HEK293T (cell line): Measurements from ENCODE around the gene SYNJ2.

Source experiments
- ARNT ChIP-seq: fragments of 450-650 bp; IDR thresholded peaks from 2 replicates; pipeline ENCODE4 v1.6.1; 2017; ENCODE audit warnings: mild to moderate bottlenecking
- CTBP1 ChIP-seq: fragments of 450-650 bp; IDR thresholded peaks from 2 replicates; pipeline ENCODE4 v1.6.1; 2016; ENCODE audit warnings: borderline replicate concordance
- FOXK2 ChIP-seq: fragments of 450-650 bp; IDR thresholded peaks from 2 replicates; pipeline ENCODE4 v1.6.1; 2016; ENCODE audit warnings: mild to moderate bottlenecking
- FOXM1 ChIP-seq: fragments of 450-650 bp; IDR thresholded peaks from 2 replicates; pipeline ENCODE4 v1.6.1; 2017; ENCODE audit warnings: mild to moderate bottlenecking, borderline replicate concordance
- SP1 ChIP-seq: fragments of 450-650 bp; IDR thresholded peaks from 2 replicates; pipeline ENCODE4 v1.6.1; 2017
- SUZ12 ChIP-seq: fragments of 450-650 bp; IDR thresholded peaks from 2 replicates; pipeline ENCODE4 v1.6.1; 2016; ENCODE audit warnings: mild to moderate bottlenecking
- TARDBP ChIP-seq: fragments of 450-650 bp; IDR thresholded peaks from 2 replicates; pipeline ENCODE4 v1.6.1; 2016

DNA sequence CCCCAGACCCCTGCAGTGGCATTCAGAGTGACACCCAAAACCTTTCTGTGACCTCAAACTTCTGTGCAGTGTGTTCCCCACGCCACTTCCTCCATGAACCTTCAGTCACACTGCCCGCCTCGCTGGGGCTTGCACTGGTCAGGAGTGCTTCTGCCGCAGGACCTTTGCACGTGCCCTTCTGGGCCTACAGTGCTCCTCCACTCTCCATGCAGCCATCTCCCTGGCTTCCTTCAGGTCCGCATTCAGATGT is 27.1 kb downstream of the SYNJ2 start:
- TF ChIP-seq CTBP1 (no peak), SUZ12 (no peak), FOXM1 (no peak), SP1 (no peak), FOXK2 (no peak), TARDBP (no peak), ARNT (no peak)
